AG04449 (cell line): Measurements from ENCODE around the gene EEFSEC.

ENCODE experiments used
- CTCF ChIA-PET: fragments of 350-600 bp; formaldehyde crosslinking; extraction: SDS; loops from one replicate; lab custom pipeline; 2021; ENCODE audit warnings: antibody characterized with exemption; lab: Yijun Ruan, JAX
- POLR2A ChIA-PET: fragments of 400-600, 350-600 bp; formaldehyde crosslinking; extraction: SDS; loops from one replicate; lab custom pipeline; 2020; ENCODE audit warnings: antibody characterized with exemption, inconsistent platforms; lab: Yijun Ruan, JAX
- DNase-seq: peaks from one replicate; pipeline ENCODE4 v3.0.0-alpha.2; 2010; ENCODE audit warnings: low read depth, low spot score
- H3K4me3 ChIP-seq: 2 replicates; pipeline ENCODE4 v1.5.1; 2011; ENCODE audit warnings: low read depth, mild to moderate bottlenecking, control low read depth, low read length
- TF ChIP-seq, protein P1 (sequence below): IDR thresholded peaks from one replicate; pipeline ENCODE4 v1.5.1; 2011; ENCODE audit warnings: mild to moderate bottlenecking, moderate library complexity, low read length, control low read depth, inconsistent platforms; ENCODE audit not compliant: insufficient read depth; ENCODE audit errors: missing control alignments

Gene EEFSEC

DNA sequence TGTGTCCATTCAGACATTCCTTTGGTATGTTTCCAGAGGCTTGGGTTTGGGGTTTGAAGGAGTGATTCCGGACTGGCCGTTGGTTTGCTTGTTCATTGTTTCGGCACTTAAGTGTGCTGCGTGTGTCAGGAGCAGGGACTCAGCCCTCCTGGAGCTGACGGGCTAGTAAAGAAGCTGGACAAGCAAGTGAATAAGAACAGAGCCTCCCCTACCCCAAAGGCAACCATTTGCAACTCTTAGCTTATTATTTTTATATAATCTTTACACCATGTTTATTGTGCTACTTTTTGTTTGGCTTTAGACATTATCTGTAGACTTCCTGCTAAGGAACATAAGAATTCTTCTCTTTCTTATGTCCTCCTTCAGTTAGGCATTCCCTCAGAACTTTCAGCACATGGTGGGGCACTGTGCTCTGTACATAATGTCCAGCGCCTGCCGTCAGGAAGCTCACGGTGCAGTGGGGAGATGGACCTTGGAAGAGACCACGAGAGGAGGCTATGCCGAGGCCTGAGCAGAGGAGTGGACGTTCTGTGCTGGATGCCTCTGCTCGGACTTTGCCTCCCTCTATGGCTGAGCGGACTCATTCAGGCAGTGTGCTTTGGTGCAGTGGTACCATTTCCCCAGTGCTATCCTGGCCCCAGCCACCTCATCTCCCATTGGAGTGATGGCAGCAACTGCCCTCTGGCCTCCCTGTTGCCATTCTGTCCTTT is 65.4 kb downstream of the EEFSEC start:
- no peak overlapping the region for H3K4me3 ChIP-seq
- no peak for DNase-seq
- POLR2A ChIA-PET: no interaction called here
- TF ChIP-seq, protein P1, sequence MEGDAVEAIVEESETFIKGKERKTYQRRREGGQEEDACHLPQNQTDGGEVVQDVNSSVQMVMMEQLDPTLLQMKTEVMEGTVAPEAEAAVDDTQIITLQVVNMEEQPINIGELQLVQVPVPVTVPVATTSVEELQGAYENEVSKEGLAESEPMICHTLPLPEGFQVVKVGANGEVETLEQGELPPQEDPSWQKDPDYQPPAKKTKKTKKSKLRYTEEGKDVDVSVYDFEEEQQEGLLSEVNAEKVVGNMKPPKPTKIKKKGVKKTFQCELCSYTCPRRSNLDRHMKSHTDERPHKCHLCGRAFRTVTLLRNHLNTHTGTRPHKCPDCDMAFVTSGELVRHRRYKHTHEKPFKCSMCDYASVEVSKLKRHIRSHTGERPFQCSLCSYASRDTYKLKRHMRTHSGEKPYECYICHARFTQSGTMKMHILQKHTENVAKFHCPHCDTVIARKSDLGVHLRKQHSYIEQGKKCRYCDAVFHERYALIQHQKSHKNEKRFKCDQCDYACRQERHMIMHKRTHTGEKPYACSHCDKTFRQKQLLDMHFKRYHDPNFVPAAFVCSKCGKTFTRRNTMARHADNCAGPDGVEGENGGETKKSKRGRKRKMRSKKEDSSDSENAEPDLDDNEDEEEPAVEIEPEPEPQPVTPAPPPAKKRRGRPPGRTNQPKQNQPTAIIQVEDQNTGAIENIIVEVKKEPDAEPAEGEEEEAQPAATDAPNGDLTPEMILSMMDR: no peak
- CTCF ChIA-PET: interaction anchor here (0.9 to 2.3 kb wide), 2 partner anchors 8 to 18 kb away, joined by 3 to 14 read pairs; no protein-coding TSS in a partner anchor

DNA sequence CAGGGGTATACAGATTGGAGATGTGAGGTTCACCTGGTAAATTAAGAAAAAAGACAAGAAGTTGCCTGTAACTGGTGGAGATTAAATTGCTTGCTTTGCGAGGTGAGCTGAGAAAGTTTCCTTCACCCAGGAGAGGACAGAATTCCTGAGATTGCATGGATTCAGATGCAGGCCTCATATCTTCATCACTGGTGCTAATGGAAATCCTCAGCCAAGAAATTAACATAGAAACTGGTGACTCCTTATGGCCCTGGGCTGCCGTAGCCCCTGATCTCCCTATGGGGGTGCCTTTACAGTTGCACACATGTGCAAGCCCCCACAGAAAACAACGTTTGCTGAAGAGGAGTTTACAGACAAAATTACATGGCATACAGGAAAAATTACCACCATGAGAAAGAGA is 68.0 kb downstream of the EEFSEC start:
- H3K4me3 ChIP-seq: no peak overlapping the region
- CTCF ChIA-PET: interaction anchor here (6.6 kb wide), 1 partner anchor 17 kb away, joined by 68 read pairs; no protein-coding TSS in a partner anchor
- POLR2A ChIA-PET: no interaction called here
- TF ChIP-seq, protein P1: no peak
- no peak for DNase-seq

DNA sequence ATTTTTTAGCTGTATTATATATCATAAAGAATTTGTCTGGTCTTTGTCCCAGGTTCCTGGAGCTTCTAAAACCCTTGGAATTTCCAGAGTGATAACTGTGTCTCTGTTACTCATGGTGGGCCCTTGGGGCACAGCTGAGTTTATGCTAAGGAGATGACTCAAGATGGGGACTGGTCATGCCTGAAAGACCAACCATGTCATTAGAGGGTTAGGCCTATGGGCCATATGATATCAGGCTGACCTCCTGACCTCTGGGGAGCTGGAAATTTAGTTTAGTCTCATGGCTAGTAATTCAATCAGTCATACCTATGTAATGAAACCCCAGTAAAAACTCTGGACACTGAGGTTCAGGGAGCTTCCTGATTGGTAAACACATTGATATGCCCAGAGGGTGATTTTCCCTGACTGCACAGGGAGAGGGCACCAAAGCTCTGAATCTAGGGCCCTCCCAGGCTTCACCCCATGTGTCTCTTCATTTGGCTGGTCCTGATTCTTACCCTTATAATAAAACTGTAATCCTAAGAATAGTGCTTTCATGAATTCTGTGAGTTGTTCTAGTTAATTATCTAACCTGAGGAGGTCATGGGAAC is 69.6 kb downstream of the EEFSEC start:
- POLR2A ChIA-PET: no interaction called here
- no peak overlapping the region for H3K4me3 ChIP-seq
- CTCF ChIA-PET: interaction anchor here (0.8 to 6.6 kb wide), 3 partner anchors 10 to 385 kb away, joined by 4 to 68 read pairs (median 5); no protein-coding TSS in a partner anchor
- TF ChIP-seq, protein P1: no peak
- DNase-seq: no peak

DNA sequence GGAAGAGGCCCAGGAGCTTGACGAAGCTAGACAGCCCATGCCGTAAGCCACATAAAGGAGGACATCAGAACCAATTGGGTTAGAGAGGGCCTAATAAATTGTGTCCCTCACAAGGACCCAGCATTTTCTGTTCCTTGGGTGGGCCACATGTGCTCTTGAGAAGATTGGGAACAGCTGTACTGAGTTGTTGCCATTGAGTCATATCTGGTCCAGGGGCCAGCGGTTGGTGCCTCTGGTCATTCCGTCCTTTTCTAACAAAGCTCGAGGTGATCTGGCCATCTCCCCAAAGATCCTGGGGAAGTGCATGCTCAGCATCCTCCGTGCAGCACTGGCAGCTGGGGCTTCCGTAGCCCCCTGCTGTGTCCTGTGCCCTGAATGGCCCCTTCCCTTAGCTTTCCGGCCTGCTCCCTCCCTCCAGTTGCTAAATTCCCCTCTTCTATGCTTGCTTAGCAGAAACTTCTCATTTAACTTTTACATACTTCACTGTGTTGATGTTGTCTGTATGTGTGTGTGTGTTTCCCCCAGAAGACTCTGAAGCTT is 73.0 kb downstream of the EEFSEC start:
- CTCF ChIA-PET: interaction anchor here (0.7 to 6.6 kb wide), 24 partner anchors 8 to 383 kb away, joined by 3 to 68 read pairs (median 4); no protein-coding TSS in a partner anchor
- no peak for DNase-seq
- H3K4me3 ChIP-seq: no peak overlapping the region
- TF ChIP-seq, protein P1: no peak
- POLR2A ChIA-PET: interaction anchor here (0.5 kb wide), 1 partner anchor 52 kb away, joined by 3 read pairs; no protein-coding TSS in a partner anchor

DNA sequence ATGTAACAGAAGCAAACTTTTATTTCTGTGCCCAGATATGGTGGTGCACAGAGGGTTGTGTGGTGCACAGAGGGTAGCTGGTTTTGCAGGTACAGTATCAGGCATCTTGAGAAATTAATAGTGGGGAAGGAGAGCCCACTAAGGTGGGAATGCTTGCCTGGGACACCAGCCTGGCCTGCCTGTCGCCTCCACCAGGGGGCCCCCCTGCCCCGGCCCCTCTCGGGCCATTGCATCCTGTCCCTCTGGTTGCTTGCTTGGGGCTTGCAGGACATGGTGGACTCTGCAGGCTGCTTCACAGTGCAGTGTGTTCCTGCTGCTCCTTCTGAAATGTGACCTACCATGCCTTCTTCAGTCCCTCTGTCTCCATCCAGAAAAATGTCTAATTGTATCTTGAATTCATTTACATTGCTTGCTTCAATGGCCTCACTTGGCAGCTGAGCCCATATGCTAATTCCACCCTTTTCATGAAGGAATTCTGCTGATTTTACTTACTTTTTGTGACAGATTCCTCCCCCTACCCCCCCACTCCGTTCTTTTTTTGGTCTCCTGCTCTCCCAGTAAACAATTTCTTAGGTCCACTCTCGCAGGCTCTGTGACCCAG is 73.6 kb downstream of the EEFSEC start:
- TF ChIP-seq, protein P1: peak; percentile 90
- H3K4me3 ChIP-seq: no peak overlapping the region
- CTCF ChIA-PET: interaction anchor here (0.7 to 6.6 kb wide), 24 partner anchors 9 to 383 kb away, joined by 3 to 68 read pairs (median 4); no protein-coding TSS in a partner anchor
- POLR2A ChIA-PET: no interaction called here
- DNase-seq: no peak
